NCI-H146 (cell line): ENCODE data around the gene FGF11.

Experiments
- DNase-seq: peaks from one replicate; lab custom pipeline; 2025; lab: John Stamatoyannopoulos, UW

The FGF11 gene

DNA sequence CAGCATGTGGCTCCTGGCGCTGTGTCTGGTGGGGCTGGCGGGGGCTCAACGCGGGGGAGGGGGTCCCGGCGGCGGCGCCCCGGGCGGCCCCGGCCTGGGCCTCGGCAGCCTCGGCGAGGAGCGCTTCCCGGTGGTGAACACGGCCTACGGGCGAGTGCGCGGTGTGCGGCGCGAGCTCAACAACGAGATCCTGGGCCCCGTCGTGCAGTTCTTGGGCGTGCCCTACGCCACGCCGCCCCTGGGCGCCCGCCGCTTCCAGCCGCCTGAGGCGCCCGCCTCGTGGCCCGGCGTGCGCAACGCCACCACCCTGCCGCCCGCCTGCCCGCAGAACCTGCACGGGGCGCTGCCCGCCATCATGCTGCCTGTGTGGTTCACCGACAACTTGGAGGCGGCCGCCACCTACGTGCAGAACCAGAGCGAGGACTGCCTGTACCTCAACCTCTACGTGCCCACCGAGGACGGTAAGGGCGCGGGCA lies 31.0 kb upstream of the FGF11 start:
- DNase-seq = no peak

- no peak for DNase-seq
Observed at GRCh38 chr17:7408863-7409262, 30.4 kb upstream of the FGF11 start.

- DNase-seq = no peak
Observed at GRCh38 chr17:7409716-7410115, 29.6 kb upstream of the FGF11 start.

GRCh38 chr17:7410634-7411426 lies 28.5 kb upstream of the FGF11 start:
- DNase-seq = no peak

- no peak for DNase-seq
Observed at GRCh38 chr17:7411427-7411750, 27.9 kb upstream of the FGF11 start.

DNA sequence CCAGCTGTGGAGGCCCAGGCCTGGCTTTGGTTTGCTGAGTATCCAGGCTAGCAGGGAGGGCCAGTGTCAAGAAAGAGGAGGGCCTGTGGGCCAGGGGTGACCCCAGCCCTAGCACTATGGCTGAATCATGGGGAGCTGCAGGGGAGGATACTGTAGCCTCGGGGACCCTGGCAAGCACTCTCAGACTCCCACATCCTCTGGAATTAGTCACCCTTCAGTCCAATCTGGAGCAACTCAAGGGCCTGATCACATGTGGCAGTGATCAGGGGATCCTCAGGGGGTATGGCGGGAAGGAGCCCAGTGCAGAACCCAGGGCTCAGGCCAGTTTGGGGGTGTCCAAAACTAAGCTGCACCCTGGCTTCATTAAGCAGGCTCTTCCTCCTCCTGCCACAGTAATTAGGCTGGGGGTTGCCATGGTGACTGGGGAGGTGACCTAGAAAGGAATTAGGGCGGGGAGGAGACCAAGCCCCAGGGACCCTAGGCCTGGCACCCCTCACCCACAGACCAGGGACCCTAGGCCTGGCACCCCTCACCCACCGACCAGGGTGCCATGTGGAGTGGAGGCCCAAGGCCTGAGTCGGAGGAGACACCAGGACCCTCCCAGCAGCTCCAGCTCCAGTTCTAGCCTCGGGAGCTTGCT lies 25.8 kb upstream of the FGF11 start:
- no peak for DNase-seq

- DNase-seq = no peak
Observed at GRCh38 chr17:7414837-7415236, 24.5 kb upstream of the FGF11 start.

GRCh38 chr17:7415784-7416183 lies 23.5 kb upstream of the FGF11 start:
- no peak for DNase-seq

GRCh38 chr17:7416323-7416722 lies 23.0 kb upstream of the FGF11 start:
- no peak for DNase-seq

DNA sequence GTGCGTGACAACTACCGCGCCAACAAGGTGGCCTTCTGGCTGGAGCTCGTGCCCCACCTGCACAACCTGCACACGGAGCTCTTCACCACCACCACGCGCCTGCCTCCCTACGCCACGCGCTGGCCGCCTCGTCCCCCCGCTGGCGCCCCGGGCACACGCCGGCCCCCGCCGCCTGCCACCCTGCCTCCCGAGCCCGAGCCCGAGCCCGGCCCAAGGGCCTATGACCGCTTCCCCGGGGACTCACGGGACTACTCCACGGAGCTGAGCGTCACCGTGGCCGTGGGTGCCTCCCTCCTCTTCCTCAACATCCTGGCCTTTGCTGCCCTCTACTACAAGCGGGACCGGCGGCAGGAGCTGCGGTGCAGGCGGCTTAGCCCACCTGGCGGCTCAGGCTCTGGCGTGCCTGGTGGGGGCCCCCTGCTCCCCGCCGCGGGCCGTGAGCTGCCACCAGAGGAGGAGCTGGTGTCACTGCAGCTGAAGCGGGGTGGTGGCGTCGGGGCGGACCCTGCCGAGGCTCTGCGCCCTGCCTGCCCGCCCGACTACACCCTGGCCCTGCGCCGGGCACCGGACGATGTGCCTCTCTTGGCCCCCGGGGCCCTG lies 22.2 kb upstream of the FGF11 start:
- no peak for DNase-seq

GRCh38 chr17:7418472-7419152 lies 20.7 kb upstream of the FGF11 start:
- no peak for DNase-seq

DNA sequence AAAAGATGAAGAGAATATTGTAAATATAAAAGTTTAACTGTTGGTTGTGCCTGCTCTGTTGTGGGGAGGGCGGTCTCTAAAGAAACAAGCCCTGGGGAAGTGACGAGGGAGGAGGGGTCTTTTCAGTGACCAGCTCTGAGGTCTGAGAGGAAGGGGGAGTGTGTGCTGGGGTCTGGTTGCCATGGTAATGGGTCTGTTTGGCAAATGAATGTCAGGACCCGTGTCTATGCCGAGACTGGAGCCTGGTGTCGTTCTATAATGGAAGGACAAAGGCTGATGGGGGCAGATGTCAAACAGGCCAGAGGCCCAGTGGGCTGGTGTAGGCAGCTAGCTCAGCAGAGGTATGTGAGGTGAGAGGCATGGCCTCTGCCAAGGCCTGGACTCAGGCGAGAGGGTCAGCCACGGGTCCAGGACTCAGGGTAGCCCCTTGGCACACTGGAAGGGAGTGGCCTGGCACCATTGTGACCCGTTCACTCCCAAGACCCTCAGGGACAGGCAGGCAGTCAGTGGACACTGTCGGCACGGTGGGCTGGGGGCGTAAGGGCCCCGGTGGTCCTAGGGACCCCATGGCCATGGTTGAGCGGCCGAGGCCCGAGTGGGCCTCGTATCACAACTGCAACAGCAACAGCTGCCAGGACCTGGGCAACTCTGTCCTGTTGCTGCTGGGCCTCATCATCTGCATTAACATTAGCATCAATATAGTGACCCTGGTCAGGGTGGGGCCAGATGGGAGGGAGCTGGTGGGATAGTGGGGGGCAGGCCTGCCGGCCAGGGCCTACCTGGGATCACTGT lies 19.3 kb upstream of the FGF11 start, which contains the start of gene SPEM1:
SPEM1 (plus strand) TSS at position 506 of the 792 bp plus-strand sequence; CDS start at position 567, 61 bp downstream.
- no peak for DNase-seq

DNA sequence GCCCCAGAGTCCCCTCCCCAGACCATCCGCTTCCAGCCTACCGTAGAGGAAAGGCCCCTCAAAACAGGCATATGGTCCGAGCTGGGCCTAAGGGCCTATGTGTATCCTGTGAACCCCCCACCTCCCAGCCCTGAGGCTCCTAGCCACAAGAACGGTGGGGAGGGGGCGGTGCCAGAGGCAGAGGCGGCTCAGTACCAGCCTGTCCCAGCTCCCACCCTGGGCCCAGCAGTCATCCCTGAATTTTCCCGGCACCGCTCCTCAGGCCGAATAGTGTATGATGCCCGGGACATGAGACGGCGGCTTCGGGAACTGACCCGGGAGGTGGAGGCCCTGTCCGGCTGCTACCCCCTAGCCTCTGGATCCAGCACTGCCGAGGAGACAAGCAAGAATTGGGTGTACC lies 18.1 kb upstream of the FGF11 start:
- DNase-seq = no peak

DNA sequence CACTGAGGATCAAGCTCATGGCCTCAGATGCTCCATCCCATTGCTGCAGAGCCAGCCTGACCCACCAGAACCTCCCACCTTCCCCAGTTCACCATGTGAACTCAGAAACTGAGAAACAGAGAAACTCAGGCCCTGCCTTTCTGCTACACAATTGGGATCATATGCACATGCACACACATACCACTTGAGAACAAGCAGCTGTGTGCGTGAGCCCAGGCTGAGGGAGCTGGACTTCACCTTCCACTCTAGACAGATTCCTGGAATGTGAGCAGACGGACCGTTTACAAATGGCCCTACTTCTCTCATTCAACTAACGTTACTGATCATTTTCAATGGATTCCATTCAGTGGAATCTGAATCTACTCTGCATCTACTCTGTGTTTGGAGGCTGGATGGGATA lies 15.6 kb upstream of the FGF11 start:
- no peak for DNase-seq

GRCh38 chr17:7425316-7425715 lies 14.0 kb upstream of the FGF11 start, which contains the start of gene SPEM2:
TSS of gene SPEM2 (plus strand) at chr17:7425616. CDS start at chr17:7425689, 73 bp downstream.
- no peak for DNase-seq

DNA sequence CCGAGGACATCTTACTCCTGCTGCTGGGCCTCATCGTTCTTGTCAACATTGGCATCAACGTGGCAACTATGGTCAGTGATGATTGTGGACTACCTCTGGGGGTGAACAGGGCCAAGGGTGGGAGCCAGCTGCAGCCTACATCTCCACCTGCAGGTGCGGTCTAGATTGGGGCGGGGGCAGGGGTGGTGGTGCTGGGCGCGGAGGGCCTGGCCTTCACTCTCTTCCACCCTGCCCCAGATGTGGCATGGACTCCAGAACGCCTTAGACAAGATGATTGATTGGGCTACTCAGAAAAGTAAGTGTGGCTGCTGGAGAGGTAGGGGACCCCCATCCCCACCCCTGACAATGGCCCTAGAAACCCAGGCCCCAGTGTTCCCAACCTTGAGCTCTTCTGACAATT lies 13.6 kb upstream of the FGF11 start:
- DNase-seq = no peak

DNA sequence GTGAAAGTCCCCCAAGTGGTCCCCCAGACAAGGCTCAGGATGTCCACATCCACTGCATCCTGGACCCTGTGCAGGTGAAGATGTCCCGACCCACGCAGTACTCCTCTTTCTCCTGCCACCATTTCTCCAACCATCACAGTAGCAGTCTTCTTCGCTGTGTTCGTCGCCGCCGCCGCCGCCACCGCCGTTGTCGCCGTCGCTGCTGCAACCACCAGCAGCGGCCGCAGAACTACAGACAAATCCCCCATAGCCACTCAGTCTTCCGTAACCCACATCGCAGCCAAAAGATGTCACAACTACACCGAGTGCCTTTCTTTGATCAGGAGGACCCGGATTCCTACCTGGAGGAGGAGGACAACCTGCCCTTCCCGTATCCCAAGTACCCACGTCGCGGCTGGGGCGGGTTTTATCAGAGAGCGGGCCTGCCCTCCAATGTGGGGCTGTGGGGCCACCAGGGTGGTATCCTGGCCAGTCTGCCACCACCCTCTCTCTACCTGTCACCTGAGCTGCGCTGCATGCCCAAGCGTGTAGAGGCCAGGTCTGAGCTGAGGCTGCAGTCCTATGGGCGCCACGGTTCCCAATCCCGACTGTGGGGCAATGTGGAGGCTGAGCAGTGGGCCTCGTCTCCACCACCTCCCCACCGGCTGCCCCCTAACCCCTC lies 13.0 kb upstream of the FGF11 start:
- DNase-seq = no peak

DNA sequence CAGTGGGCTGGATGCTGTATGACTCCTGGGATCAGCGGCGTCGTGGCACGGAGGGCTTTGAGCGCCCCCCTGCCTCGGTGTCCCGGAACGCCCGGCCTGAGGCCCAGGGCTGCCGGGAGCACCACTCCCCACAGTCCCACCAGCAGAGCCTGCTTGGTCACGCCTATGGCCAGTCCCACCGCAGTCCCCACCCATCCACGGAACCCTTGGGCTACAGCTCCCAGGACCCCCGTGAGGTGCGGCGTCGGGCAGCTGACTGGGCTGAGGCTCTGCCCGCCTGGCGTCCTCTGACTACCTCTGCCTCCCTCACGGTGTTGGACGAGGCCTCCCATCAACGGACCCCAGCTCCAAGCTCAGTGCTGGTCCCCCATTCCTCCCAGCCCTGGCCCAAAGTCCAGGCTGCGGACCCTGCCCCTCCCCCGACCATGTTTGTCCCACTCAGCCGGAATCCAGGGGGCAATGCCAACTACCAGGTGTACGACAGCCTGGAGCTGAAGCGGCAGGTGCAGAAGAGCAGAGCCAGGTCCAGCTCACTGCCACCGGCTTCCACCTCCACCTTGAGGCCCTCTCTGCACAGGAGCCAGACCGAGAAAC lies 12.3 kb upstream of the FGF11 start:
- DNase-seq = no peak

- DNase-seq = no peak
Observed at GRCh38 chr17:7427549-7427948, 11.8 kb upstream of the FGF11 start.

GRCh38 chr17:7428557-7428956 lies 10.8 kb upstream of the FGF11 start, which contains the start of gene SPEM3:
TSS of gene SPEM3 (plus strand) at chr17:7428857. CDS start at chr17:7428903, 46 bp downstream.
- DNase-seq = no peak

- DNase-seq = no peak
Observed at GRCh38 chr17:7429722-7430121, 9.6 kb upstream of the FGF11 start.
